Measurements from ENCODE around the gene SMG6. TPM values are rescaled to one million over a fixed set of nuclear protein-coding genes. Genes with fewer than 3 reads are reported as not detected.

SMG6 gene
- total and polyA plus RNA-seq, 7 donors: 11.1 to 38.8 (median 22.9) TPM

DNA sequence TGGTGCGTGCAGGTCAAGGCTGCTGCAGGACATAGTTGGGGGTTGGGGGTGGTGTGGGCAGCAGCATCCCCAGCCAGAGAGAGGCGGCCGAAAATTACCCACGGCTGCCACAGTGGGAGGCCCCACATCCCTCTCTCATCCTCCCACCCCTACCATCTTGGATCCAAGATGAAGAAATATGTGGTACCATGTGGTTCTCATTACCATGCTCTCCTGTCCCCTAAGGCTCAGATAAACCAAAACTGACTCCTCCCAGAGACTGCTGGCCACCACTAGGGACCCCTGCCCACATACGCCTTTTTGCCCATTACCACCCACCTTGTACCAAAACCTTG lies 128.3 kb downstream of the SMG6 start:
- Histone ChIP-seq H3K27me3 (no peaks in the 10 kb centered on the region), H3K27ac (peak overlapping the region; percentile 82 to 95 (median 89)), H3K4me1 (peaks cover 0 to 93% (median 90%) of the 10 kb centered on the region in 4 donors), H3K4me3 (peak overlapping the region in 1 of 4 donors; percentile 5), H3K9me3 (no peaks in the 10 kb centered on the region), H3K36me3 (peaks cover 0 to 3% (median 1%) of the 10 kb centered on the region in 4 donors)
- intact Hi-C loops (cut with DNase I): loop anchor here (2.0 kb wide), 1 partner anchor 40 kb away; no protein-coding TSS in a partner anchor
- no peak for TF ChIP-seq POLR2AphosphoS5 (IDR thresholded peaks at IDR 0.05)
- no peak for TF ChIP-seq EP300 (IDR thresholded peaks at IDR 0.05)
- TF ChIP-seq POLR2A (IDR thresholded peaks at IDR 0.05): no peak
- no peak for TF ChIP-seq CTCF (IDR thresholded peaks at IDR 0.05)
- no peak for DNase-seq
- WGBS, 2 donors: 79 to 86% methylated on average over 5 of the region's 5 CpGs

DNA sequence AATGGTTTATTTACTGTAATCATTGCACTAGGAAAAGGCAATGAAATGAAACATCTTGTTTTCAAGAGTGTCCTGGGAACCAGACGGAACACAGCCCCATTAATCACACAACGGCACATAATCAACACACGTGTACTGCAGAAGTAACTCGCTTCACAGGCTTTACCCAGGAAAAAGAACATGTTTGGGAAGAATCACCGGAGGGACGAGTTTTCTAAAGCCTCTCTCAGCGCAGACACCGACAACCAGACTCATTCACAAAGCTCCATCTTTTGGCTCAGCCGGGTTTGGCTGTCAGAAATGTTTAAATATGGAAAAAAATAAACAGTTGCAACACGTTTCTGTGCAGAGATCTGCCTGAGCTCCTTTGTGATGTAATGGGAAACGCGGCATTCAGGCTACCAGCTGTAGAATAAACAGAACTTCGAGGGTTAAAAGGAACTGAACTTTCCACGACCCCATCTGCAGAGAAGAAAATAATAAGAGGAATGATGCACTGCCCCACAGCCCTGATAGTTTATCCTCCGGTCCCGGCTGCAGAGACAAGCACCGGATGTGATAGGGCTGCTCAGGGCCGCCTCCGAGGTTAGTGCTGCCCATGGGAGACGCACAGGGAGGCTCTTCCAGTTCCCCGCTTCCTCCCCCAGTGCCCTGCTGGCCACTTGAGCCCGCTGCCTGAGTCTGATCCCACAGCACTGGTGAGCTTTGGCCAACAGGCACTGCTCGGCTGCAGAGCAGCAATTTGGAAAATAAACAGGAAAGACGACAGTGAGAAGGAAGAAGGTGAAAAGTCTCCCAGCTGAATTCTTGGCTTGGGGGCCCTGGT lies 128.9 kb downstream of the SMG6 start:
- H3K9me3 ChIP-seq: no peaks in the 10 kb centered on the region
- WGBS, 2 donors: 59 to 77% methylated on average over 24 of the region's 24 CpGs
- TF ChIP-seq EP300 (IDR thresholded peaks at IDR 0.05): peak in 2 of 4 donors; percentile 30 to 51
- TF ChIP-seq POLR2A (IDR thresholded peaks at IDR 0.05): no peak
- peak; percentile 38 to 79 (median 56) for TF ChIP-seq POLR2AphosphoS5 (IDR thresholded peaks at IDR 0.05)
- H3K27me3 ChIP-seq: no peaks in the 10 kb centered on the region
- DNase-seq: peak; percentile 87
- intact Hi-C loops (cut with DNase I): loop anchor here (2.0 to 5.0 kb wide), 4 partner anchors 40 to 82 kb away; no protein-coding TSS in a partner anchor
- H3K4me3 ChIP-seq: peak overlapping the region in 1 of 4 donors; percentile 5
- H3K36me3 ChIP-seq: peaks cover 0 to 8% (median 4%) of the 10 kb centered on the region in 4 donors
- H3K4me1 ChIP-seq: peaks cover 0 to 87% (median 84%) of the 10 kb centered on the region in 4 donors
- peak overlapping the region; percentile 82 to 95 (median 89) for H3K27ac ChIP-seq

- no peak overlapping the region for H3K4me3 ChIP-seq
- H3K27ac ChIP-seq: peak overlapping the region; percentile 82 to 95 (median 89)
- intact Hi-C loops (cut with DNase I): loop anchor here (2.0 to 5.0 kb wide), 4 partner anchors 41 to 82 kb away; no protein-coding TSS in a partner anchor
- WGBS, 2 donors: 79% methylated on average over 3 of the region's 3 CpGs
- peaks cover 0 to 15% (median 7%) of the 10 kb centered on the region in 4 donors for H3K36me3 ChIP-seq
- H3K4me1 ChIP-seq: peaks cover 0 to 81% (median 77%) of the 10 kb centered on the region in 4 donors
- TF ChIP-seq EP300 (IDR thresholded peaks at IDR 0.05) (no peak), POLR2AphosphoS5 (IDR thresholded peaks at IDR 0.05) (no peak), POLR2A (IDR thresholded peaks at IDR 0.05) (no peak), CTCF (IDR thresholded peaks at IDR 0.05) (no peak)
- peak; percentile 41 for DNase-seq
- no peaks in the 10 kb centered on the region for H3K27me3 ChIP-seq
- no peaks in the 10 kb centered on the region for H3K9me3 ChIP-seq
Observed at GRCh38 chr17:2174014-2174413, 129.6 kb downstream of the SMG6 start.

DNA sequence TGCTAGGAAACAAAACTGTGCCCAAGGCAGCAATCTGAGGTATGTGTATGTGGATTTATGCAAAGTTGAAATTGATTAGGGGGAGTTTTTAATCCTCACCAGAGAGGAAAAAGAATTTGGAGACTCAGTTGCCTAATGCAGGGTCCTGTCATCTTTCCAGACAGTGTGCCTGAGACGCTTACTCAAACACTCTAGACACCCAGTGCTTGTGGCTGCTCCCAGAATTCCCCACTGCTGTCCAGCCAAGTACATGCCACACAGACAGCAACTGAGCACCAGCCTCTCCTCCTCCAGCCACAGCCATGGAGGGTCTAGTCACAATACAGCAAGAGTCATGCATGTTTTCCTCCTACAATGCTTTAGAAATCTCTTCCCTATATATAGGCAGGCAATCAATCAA lies 130.6 kb downstream of the SMG6 start:
- peak; percentile 72 for DNase-seq
- Histone ChIP-seq H3K27ac (peak overlapping the region; percentile 82 to 95 (median 89)), H3K4me3 (no peak overlapping the region), H3K9me3 (no peaks in the 10 kb centered on the region), H3K27me3 (no peaks in the 10 kb centered on the region), H3K36me3 (peaks cover 0 to 24% (median 7%) of the 10 kb centered on the region in 4 donors), H3K4me1 (peaks cover 0 to 71% (median 67%) of the 10 kb centered on the region in 4 donors)
- 79 to 85% methylated on average over 1 of the region's 1 CpG for WGBS, 2 donors
- intact Hi-C loops (cut with DNase I): loop anchor here (2.0 to 5.0 kb wide), 4 partner anchors 51 to 118 kb away; partner anchors contain the start of gene HIC1
- TF ChIP-seq CTCF (IDR thresholded peaks at IDR 0.05) (no peak), POLR2AphosphoS5 (IDR thresholded peaks at IDR 0.05) (peak in 2 of 4 donors; percentile 13 to 61), EP300 (IDR thresholded peaks at IDR 0.05) (no peak)

All from sigmoid colon (tissue), 7 donors.